HG03571 (cell line): ENCODE results near the gene DNAAF5.

Experiments
- ATAC-seq: cut with Tn5 transposase; IDR thresholded peaks from one replicate; pipeline ENCODE4 v1.9.1; 2021; ENCODE audit not compliant: unreplicated experiment

DNAAF5 gene

GRCh38 chr7:763762-764161, 37.3 kb downstream of the DNAAF5 start:
- ATAC-seq: no peak

- no peak for ATAC-seq
Measured at GRCh38 chr7:765383-765782, 38.9 kb downstream of the DNAAF5 start.

DNA sequence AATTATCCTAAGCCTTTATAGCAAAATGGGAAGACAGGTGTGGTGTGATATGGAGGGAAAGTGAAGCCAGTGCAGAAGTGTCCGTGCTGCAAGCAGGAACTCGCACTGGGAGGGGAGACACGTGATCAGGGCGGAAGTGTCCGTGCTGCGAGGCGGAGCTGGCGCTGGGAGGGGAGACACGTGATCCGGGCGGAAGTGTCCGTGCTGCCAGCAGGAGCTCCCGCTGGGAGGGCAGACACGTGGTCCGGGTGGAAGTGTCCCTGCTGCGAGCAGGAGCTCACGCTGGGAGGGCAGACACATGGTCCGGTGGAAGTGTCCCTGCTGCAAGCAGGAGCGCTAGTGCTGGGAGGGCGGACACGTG, 41.1 kb downstream of the DNAAF5 start:
- no peak for ATAC-seq

- ATAC-seq: no peak
Measured at GRCh38 chr7:767941-768731, 41.6 kb downstream of the DNAAF5 start.

- ATAC-seq: no peak
Measured at GRCh38 chr7:768881-769504, 42.5 kb downstream of the DNAAF5 start.

DNA sequence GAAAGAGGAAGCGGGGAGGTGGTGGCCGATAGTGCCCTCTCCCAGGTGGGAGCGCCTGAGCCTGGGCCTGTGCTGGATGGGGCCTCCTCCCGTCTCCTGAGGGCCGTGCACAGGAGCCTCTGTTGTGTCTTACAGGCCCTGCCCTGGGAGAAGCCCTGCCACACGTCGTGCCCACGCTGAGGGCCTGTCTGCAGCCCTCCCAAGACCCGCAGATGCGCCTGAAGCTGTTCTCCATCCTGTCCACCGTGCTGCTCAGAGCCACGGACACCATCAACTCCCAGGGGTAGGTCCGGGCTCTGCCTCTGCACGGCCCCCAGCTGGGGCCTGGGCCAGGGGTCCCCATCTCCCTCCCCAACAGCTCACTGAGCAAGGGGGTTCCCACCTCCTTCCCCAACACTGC, 43.8 kb downstream of the DNAAF5 start:
- ATAC-seq: no peak

DNA sequence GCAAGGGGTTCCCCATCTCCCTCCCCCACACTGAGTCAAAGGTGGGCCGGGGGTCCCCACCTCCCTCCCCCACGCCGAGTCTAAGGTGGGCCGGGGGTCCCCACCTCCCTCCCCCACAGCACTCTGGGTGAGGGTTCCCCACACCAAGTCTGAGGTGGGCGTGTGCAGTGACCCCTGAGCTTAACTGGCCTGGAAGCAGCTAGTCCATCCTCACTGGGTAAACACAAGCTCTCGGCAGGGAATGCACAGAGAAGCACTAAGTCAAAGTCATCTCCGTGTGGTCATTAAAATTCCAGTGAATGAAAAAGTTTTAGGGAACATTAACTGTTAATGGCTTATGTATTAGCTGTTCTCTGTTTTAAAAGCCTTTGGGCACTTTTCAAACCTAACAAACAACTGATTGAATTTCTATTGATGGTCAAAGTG, 44.3 kb downstream of the DNAAF5 start:
- no peak for ATAC-seq

DNA sequence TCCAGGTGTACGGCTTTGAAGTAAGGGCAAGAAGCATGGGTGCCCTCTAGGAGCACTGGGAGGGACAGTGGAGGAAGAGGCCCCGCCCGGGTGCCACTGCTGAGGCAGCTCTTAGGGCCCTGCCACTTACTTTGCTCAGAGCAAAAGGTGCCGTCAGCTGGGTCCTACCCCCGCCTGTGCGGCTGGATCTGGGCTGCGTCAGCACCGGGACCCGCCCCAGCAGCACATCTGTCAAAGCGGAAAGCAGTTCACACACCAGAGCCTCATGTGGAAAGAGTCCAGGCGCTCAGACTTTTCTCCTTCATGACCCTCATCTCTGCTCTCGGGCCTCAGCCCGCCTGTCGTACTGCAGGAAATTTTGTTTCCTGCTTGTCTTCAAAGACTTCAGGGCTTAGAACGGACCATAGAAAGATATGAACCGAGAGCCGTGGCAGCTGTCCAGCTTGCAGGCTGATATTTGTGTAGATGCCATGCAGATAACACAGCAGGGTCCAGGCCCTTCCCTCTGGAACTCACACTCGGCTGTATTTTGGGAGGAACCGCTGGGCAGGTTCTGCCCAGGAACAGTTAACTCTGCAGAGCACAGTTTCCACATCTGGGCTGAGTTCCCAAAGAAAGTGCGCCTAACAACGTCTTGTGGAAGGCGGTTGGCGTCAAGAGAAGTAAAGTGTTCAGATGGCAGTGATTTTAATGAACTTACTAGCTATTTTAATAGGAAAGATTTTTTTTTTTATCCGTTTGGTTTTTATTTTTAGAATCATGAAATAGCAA, 44.9 kb downstream of the DNAAF5 start:
- ATAC-seq: no peak

- ATAC-seq: no peak
Measured at GRCh38 chr7:772005-772294, 45.5 kb downstream of the DNAAF5 start.

GRCh38 chr7:772392-772791, 45.9 kb downstream of the DNAAF5 start:
- ATAC-seq: no peak

DNA sequence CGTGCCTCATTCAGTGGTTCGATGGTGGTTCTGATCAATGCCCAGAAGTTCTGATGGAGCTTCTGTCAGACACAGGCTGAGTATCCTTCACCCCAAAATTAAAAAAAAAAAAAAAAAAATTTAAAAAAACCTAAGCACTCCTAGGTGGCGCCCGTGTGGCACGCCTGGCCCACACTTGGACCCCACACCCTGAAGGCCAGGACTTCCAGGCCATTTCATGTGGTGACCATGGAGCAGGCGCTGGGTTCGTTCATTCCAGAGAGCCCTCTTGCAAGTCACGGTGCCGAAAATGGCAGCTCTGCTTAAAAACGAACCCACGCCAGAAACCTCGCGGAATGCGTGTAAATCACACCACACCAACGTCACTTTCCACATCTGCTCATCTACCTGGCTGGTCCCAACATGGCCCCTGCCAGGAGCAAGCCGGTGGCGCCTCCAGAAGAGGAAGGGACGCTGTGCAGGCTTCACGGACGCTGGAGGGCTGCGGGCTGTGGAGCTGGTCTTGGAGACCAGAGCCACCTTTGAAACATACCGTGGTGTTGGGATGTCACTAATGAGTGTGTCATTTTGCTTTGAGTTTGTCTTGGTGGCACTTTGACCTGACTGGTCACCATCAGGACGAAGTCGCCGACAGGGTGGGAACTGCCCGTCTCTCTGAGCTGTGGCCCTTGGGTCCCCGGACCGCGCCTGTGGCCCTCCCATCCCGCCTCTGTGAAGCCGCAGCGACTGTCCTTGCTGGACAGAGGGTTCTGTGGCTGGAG, 46.5 kb downstream of the DNAAF5 start:
- no peak for ATAC-seq

- no peak for ATAC-seq
Measured at GRCh38 chr7:773622-773915, 47.1 kb downstream of the DNAAF5 start.

DNA sequence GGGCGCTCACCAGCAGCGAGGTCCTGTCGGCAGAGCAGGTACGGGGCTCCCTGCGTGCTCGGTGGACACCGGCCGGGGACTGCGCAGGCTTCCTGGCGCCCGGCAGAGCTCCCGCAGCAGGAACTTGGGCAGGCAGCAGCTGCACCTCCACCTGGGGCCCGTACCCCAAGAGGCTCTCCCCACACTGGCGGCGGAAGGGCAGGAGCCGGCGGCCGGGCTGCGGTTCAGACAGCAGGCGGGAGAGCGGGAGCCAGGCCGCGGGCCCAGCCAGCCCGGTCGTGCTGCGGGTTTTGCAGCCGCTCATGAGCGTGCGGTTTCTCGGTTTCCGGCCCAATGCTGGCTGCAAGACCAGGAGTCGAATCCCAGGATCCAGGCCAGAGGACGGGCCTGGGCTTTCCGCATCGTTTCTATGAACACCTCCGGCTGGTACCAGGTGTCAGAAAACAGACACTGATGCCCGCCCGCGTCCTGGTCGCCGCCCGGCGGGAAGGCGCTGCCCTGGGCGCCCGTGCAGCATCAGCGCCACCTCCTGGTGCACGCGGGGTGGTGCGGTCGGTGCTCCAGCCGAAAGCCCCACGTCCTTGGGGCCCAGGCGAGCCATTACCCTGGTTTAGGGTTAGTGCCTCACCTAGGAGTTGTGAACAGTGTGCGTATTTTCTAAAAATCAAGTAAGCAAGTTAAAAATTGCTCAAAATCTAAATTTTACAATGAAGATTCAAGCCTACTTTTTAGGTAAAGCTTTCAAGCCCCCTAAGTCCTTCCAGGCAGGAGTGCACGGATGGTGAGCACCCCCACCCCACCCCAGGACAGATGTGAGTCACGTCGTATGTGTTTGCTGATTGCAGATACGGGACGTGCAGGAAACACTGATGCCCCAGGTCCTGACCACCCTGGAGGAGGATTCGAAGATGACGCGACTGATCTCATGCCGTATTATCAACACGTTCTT, 47.9 kb downstream of the DNAAF5 start:
- no peak for ATAC-seq

GRCh38 chr7:776381-776780, 49.9 kb downstream of the DNAAF5 start:
- ATAC-seq: no peak

DNA sequence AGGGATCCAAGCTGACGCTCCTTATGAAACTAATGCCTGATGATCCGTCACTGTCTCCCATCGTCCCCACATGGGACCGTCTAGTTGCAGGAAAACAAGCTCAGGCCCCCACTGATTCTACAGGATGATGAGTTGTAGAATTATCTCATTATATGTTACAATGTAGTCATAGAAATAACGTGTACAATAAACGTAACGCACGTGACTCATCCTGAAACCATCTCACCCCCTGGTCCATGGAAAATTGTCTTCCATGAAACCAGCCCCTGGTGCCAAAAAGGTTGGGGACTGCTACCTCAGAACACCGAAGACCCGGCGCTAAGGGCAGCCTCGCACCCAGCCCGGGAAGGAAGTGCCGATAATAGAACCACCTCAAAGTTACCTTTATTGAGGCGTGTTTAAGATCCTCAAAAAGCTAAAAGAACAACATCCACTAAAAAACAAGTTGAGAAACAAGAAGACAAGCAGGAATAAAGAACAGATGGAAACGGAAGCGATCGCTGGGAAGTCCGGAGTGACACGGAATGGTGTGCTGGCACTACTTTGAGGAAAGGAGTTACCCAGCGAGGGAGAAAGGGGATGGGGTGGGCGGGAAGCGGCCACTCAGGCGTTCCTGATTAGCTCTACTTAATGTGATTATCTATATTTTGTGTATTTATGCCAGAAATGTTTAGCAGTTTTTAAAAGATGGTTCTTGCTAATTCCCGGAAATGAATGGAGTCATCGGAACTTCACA, 50.7 kb downstream of the DNAAF5 start:
- no peak for ATAC-seq

DNA sequence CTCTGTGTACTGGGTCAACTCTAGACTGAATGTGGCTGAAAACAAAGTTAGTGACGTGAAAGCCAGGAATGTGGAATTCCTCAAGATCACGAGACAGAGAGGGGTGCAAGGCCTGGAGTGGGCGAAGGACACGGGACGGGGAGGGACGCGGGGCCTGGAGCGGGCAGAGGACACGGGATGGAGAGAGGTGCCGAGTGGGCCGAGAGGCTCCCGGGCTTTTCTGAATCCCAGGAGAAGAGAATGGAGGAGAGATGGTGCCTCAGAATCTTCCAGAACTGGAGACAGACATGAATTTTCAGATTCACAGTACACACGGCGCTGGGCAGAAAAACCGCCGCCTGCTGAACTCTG, 51.2 kb downstream of the DNAAF5 start:
- ATAC-seq: no peak

DNA sequence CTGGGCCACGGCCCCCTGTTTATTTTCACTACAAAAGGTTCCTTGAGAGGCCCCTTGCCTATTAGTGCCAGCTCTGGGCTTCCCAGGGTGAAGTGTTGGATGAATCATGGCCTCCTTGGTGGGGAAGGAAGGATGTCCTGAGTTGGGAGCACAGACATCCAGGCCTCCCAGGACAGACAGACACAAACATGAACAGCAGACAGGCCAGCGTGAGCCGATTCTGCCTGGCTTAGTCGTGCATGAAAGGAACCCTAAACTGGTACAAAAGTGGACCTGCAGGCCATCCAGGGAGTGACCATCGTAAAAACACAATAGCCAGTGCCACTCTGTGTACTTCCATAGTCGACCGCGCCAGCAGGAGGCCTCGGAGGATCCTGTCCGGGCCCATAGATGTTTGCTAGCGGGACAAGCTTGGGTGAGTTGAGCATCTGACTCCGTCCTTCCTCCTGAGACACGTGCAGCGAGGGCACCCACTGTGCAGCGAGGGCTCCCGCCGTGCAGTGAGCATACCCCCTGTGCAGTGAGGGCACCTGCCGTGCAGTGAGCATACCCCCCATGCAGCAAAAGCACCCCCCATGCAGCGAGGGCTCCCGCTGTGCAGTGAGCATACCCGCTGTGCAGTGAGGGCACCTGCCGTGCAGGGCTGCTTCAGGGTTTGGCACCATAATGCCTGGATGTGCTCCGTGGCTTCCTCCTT, 51.9 kb downstream of the DNAAF5 start:
- no peak for ATAC-seq

DNA sequence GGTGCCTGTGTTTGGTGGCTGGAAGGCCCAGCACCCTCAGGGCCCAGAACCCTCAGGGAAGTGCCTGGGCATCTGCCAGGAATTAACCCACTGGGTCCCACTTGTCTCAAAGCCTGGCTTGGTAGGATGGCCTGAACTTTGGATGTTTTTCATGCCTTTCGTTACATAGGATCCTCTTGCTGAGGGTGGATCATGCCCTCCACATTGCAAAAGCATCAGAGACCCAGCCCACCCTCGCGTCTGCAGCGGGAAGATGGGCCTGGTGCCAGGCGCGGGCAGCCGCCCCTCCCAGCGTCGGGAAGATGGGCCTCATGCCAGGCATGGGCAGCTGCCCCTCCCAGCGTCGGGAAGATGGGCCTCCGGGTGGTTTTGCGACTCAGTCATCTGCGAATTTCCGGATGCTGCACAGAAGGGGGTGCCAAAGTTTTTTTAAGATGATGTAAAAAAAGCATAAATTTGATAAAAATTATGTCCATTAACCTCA, 52.5 kb downstream of the DNAAF5 start:
- no peak for ATAC-seq

- no peak for ATAC-seq
Measured at GRCh38 chr7:779480-779879, 53.0 kb downstream of the DNAAF5 start.
